Measurements from ENCODE around the gene OR10A6.

GRCh38 chr11:7965386-7965785 lies 34.3 kb upstream of the OR10A6 start, which contains the start of gene NLRP10:
- no peak for TF ChIP-seq CTCF (conservative IDR thresholded peaks at IDR 0.05 in 1 of 2, IDR thresholded peaks at IDR 0.05 in 1 of 2; ENCODE audit: low read depth in 1 of 2, low read length in 2 of 2)
- TF ChIP-seq EZH2 (IDR thresholded peaks at IDR 0.05; ENCODE audit: low read length, missing control alignments), result no peak

All from fibroblast of lung (primary cell).